ENCODE measurements around the gene RNF175.
A peak's percentile ranks its signal among the peaks of the same experiment; 100 is the strongest.

DNA sequence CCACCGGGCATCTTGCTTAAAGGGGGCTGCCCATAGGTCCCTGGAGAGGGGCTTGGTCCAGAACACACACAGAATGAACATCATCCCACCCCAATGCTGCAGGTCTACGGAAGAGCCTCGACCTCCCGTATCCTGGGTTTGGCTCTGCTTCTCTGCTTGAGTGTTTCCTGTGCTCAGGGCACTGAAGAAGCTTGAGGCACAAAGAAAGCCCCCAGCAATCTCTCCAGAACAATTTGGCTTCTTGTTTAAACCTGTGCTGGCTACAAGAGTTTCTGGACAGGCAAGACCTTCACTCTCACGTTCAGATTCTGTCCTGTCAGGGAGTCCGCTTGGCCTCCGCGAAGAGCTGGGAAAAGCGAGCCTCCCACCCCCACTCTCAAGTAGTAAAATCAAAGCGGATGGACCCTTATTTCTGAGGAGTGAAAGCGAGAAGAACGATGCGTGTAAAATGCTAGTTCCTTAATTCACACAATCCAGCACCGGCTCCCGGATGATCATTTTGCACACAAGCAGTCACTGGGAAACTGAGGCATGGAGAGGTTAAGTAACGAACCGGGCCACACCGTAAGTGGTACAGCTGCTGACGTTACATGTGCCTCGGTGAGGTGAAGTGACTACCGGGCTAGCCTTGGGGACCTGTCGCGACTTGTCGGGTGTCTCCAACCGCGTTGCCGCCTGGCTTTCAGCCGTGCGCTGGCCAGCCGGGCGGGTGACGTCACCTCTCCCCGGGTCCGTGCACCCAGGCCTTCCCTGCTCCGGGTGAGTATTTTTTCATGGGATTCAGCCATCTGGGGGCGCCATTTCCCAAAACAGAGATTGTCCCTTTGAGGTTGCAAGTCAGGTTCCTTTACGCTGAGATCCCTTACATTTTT is 32.2 kb upstream of the RNF175 start:
- TF ChIP-seq JUN (CRISPR knock-in tag; IDR thresholded peaks at IDR 0.05) (peak; percentile 71; the same call in 1 of the 2 replicates), FOXK1 (CRISPR knock-in tag; IDR thresholded peaks at IDR 0.05) (no peak), ARID4B (CRISPR knock-in tag; IDR thresholded peaks at IDR 0.05; ENCODE audit: borderline replicate concordance) (no peak), CTCF (IDR thresholded peaks at IDR 0.05) (0 out of 2 replicates have a peak, but pooled peaks have one; percentile 61), ZNF232 (CRISPR knock-in tag; IDR thresholded peaks at IDR 0.05) (0 out of 2 replicates have a peak, but pooled peaks have one; percentile 29), E2F1 (CRISPR knock-in tag; IDR thresholded peaks at IDR 0.05) (no peak)
- TF ChIP-seq, protein P1, sequence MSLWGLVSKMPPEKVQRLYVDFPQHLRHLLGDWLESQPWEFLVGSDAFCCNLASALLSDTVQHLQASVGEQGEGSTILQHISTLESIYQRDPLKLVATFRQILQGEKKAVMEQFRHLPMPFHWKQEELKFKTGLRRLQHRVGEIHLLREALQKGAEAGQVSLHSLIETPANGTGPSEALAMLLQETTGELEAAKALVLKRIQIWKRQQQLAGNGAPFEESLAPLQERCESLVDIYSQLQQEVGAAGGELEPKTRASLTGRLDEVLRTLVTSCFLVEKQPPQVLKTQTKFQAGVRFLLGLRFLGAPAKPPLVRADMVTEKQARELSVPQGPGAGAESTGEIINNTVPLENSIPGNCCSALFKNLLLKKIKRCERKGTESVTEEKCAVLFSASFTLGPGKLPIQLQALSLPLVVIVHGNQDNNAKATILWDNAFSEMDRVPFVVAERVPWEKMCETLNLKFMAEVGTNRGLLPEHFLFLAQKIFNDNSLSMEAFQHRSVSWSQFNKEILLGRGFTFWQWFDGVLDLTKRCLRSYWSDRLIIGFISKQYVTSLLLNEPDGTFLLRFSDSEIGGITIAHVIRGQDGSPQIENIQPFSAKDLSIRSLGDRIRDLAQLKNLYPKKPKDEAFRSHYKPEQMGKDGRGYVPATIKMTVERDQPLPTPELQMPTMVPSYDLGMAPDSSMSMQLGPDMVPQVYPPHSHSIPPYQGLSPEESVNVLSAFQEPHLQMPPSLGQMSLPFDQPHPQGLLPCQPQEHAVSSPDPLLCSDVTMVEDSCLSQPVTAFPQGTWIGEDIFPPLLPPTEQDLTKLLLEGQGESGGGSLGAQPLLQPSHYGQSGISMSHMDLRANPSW (CRISPR knock-in tag; conservative IDR thresholded peaks at IDR 0.05; ENCODE audit: low read depth), result no peak
